HG02642 (cell line): Measurements from ENCODE around the gene SDC1.

Experiments used
- ATAC-seq: cut with Tn5 transposase; IDR thresholded peaks from one replicate; pipeline ENCODE4 v1.9.1; 2021; ENCODE audit warnings: mild to moderate bottlenecking; ENCODE audit not compliant: unreplicated experiment, poor library complexity

Gene SDC1

GRCh38 chr2:20215183-20216040 is 9.5 kb downstream of the SDC1 start:
- no peak for ATAC-seq

GRCh38 chr2:20214566-20215182 is 10.3 kb downstream of the SDC1 start:
- no peak for ATAC-seq

- no peak for ATAC-seq
Measured at GRCh38 chr2:20213651-20214565, 11.0 kb downstream of the SDC1 start.

GRCh38 chr2:20212871-20213503 is 11.9 kb downstream of the SDC1 start:
- ATAC-seq, result no peak

GRCh38 chr2:20212459-20212870 is 12.5 kb downstream of the SDC1 start:
- ATAC-seq, result no peak

GRCh38 chr2:20211860-20212458 is 13.0 kb downstream of the SDC1 start:
- no peak for ATAC-seq

GRCh38 chr2:20211420-20211819 is 13.5 kb downstream of the SDC1 start:
- ATAC-seq, result no peak

GRCh38 chr2:20210462-20210861 is 14.5 kb downstream of the SDC1 start:
- ATAC-seq, result no peak

- no peak for ATAC-seq
Measured at GRCh38 chr2:20209373-20210109, 15.4 kb downstream of the SDC1 start.

GRCh38 chr2:20208476-20208859 is 16.5 kb downstream of the SDC1 start:
- no peak for ATAC-seq

GRCh38 chr2:20207051-20207450 is 17.9 kb downstream of the SDC1 start:
- ATAC-seq, result peak; percentile 52

- no peak for ATAC-seq
Measured at GRCh38 chr2:20205915-20206524, 18.9 kb downstream of the SDC1 start.

GRCh38 chr2:20205069-20205468 is 19.9 kb downstream of the SDC1 start:
- no peak for ATAC-seq

- no peak for ATAC-seq
Measured at GRCh38 chr2:20203521-20204225, 21.3 kb downstream of the SDC1 start.

GRCh38 chr2:20203072-20203471 is 21.9 kb downstream of the SDC1 start:
- no peak for ATAC-seq

- no peak for ATAC-seq
Measured at GRCh38 chr2:20201671-20202070, 23.3 kb downstream of the SDC1 start.

- no peak for ATAC-seq
Measured at GRCh38 chr2:20200697-20201555, 24.0 kb downstream of the SDC1 start.
